Activated naive CD4-positive, alpha-beta T cell treated with anti-CD3 and anti-CD28 coated beads, Interleukin-2, amount 10 ng/mL, durations not matched to agents 7 days and 5 days (primary cell): ENCODE results near the gene FGFR3.

ENCODE experiments used
- CTCF ChIA-PET: fragments of 350-600 bp; sonication (Branson Sonifier 250); formaldehyde crosslinking; loops from one replicate; lab custom pipeline; 2021; ENCODE audit warnings: antibody characterized with exemption; lab: Charles Lee
- DNase-seq: peaks from one replicate; pipeline ENCODE4 v3.0.0-alpha.2; 2020
- H3K27ac Mint-ChIP-seq: one replicate; pipeline ENCODE4 v1.8.0; 2021; ENCODE audit warnings: mild to moderate bottlenecking, moderate library complexity, mixed read lengths
- H3K27me3 Mint-ChIP-seq: one replicate; pipeline ENCODE4 v1.8.0; 2021; ENCODE audit warnings: mild to moderate bottlenecking, mixed read lengths
- H3K36me3 Mint-ChIP-seq: one replicate; pipeline ENCODE4 v1.8.0; 2021; ENCODE audit warnings: mixed read lengths
- H3K4me1 Mint-ChIP-seq: one replicate; pipeline ENCODE4 v1.8.0; 2021; ENCODE audit warnings: mixed read lengths
- H3K4me3 Mint-ChIP-seq: one replicate; pipeline ENCODE4 v1.8.0; 2021; ENCODE audit warnings: mild to moderate bottlenecking, moderate library complexity, mixed read lengths
- H3K9me3 Mint-ChIP-seq: one replicate; pipeline ENCODE4 v1.8.0; 2021; ENCODE audit warnings: mixed read lengths

The FGFR3 gene

DNA sequence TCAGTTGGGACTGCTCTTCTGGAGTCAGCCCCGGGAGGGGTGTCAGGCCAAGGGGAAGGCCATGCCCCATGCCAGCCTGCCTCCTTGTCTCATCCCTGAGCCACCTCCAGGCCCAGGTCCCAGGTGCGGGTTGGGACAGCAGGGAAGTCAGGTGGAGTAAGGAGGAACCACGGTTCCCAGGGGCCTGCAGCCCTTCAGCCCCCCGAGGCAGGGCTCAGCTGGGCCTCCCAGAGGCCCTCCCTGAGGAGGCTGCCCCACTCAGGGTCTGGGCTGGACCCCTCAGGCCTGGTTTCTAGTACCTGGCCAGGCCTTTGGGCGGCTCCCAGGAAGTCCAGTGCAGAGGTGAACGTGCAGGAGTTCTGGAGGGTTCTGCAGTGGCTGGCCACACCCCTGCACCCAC is 23.4 kb upstream of the FGFR3 start:
- H3K9me3 Mint-ChIP-seq, result no peaks in the 10 kb centered on the region
- CTCF ChIA-PET, result no interaction called here
- no peak overlapping the region for H3K27ac Mint-ChIP-seq
- H3K4me3 Mint-ChIP-seq, result no peak overlapping the region
- H3K36me3 Mint-ChIP-seq, result no peaks in the 10 kb centered on the region
- H3K4me1 Mint-ChIP-seq, result peaks cover 7% of the 10 kb centered on the region
- peaks cover 62% of the 10 kb centered on the region for H3K27me3 Mint-ChIP-seq
- DNase-seq, result no peak

- CTCF ChIA-PET, result no interaction called here
- H3K4me3 Mint-ChIP-seq, result no peak overlapping the region
- H3K27ac Mint-ChIP-seq, result no peak overlapping the region
- peaks cover 56% of the 10 kb centered on the region for H3K27me3 Mint-ChIP-seq
- no peaks in the 10 kb centered on the region for H3K36me3 Mint-ChIP-seq
- peaks cover 7% of the 10 kb centered on the region for H3K4me1 Mint-ChIP-seq
- DNase-seq, result no peak
- H3K9me3 Mint-ChIP-seq, result no peaks in the 10 kb centered on the region
These were observed 22.8 kb upstream of the FGFR3 start for GRCh38 chr4:1770245-1770644.

- peaks cover 5% of the 10 kb centered on the region for H3K4me1 Mint-ChIP-seq
- peaks cover 54% of the 10 kb centered on the region for H3K27me3 Mint-ChIP-seq
- CTCF ChIA-PET, result interaction anchor here (0.7 kb wide), 1 partner anchor 15 kb away, joined by 3 read pairs; no protein-coding TSS in a partner anchor
- no peak for DNase-seq
- peak overlapping the region; percentile 11 for H3K27ac Mint-ChIP-seq
- H3K36me3 Mint-ChIP-seq, result no peaks in the 10 kb centered on the region
- no peaks in the 10 kb centered on the region for H3K9me3 Mint-ChIP-seq
- H3K4me3 Mint-ChIP-seq, result no peak overlapping the region
These were observed 22.3 kb upstream of the FGFR3 start for GRCh38 chr4:1770791-1771231.

DNA sequence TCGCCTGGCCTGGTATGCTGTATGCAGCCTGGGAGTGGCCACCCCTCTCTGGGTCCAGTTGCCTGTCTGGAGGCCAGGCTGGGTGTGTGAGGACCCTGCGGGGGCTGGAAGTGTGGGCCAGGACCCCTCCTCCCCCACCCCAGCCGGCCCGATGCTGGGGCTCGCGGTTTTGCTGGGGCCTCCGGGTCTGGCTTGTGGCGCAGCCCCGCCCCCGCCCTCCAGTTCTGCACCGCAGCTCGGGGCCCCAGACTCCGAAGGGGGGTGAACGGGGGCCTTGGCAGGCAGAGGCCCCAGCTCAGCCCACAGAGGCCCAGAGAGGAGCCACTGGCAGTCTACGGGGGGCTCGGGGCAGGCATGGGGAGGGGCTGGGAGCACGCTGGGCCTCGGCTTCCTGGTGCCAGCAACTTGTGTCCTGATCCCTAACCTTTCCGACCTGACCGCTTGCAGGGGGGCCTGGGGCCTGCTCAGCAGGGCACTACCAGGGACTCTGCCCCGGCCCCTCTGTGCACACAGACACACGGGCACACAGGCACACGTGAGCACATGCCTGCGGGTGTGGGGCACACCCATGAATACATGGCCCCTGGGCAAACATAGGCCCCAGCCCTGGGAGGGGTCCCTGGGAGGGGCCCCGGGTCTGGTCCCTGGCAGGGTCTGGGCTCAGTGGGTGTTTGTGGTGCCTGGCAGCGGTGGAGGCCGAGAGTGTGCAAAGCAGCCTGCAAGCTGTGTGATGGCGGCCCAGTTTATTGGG is 21.4 kb upstream of the FGFR3 start:
- Mint-ChIP-seq H3K4me3 (no peak overlapping the region), H3K9me3 (no peaks in the 10 kb centered on the region), H3K27me3 (peaks cover 46% of the 10 kb centered on the region), H3K4me1 (peaks cover 5% of the 10 kb centered on the region), H3K27ac (no peak overlapping the region), H3K36me3 (no peaks in the 10 kb centered on the region)
- CTCF ChIA-PET, result interaction anchor here (0.7 kb wide), 1 partner anchor 14 kb away, joined by 3 read pairs; no protein-coding TSS in a partner anchor
- DNase-seq, result no peak

DNA sequence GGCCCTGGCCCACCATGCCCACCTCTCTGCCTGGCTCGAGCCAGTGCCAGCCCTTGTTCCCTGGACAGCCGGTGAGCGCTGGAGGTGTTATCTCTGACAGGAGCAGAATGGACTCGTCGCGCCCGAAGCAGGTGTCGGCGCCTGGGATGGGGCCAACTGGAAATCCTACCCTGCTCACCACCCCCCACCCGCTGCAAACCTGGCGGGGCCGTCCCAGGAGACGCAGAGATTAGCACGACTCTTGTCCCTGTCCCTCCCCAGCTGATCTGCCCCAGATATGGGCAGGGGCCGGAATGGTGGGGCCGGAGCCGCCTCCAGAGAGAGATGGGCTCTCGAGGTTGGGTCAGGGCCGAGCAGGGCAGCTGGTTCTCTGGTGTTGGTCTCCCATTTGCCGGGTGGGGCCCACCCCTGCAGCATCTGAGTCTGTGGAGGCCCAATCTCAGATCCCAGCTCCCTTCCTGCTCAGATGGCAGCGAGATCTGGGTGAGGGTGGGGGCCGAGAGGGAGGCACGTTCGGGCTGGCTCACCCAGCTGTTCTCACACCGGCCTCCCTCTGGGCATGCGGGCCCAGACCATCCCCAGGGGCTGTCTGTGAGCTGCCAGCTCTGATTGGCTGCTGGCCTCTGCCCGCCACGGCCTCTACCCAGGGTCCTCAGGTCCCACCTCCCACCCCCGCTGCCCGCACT is 20.1 kb upstream of the FGFR3 start:
- no peaks in the 10 kb centered on the region for H3K36me3 Mint-ChIP-seq
- no peak overlapping the region for H3K27ac Mint-ChIP-seq
- H3K27me3 Mint-ChIP-seq, result peaks cover 42% of the 10 kb centered on the region
- H3K4me3 Mint-ChIP-seq, result no peak overlapping the region
- DNase-seq, result no peak
- CTCF ChIA-PET, result no interaction called here
- peaks cover 4% of the 10 kb centered on the region for H3K4me1 Mint-ChIP-seq
- H3K9me3 Mint-ChIP-seq, result no peaks in the 10 kb centered on the region

GRCh38 chr4:1773754-1774153 is 19.3 kb upstream of the FGFR3 start:
- CTCF ChIA-PET, result no interaction called here
- peaks cover 34% of the 10 kb centered on the region for H3K27me3 Mint-ChIP-seq
- no peak overlapping the region for H3K4me3 Mint-ChIP-seq
- H3K27ac Mint-ChIP-seq, result no peak overlapping the region
- no peak for DNase-seq
- H3K9me3 Mint-ChIP-seq, result no peaks in the 10 kb centered on the region
- peaks cover 2% of the 10 kb centered on the region for H3K4me1 Mint-ChIP-seq
- no peaks in the 10 kb centered on the region for H3K36me3 Mint-ChIP-seq

DNA sequence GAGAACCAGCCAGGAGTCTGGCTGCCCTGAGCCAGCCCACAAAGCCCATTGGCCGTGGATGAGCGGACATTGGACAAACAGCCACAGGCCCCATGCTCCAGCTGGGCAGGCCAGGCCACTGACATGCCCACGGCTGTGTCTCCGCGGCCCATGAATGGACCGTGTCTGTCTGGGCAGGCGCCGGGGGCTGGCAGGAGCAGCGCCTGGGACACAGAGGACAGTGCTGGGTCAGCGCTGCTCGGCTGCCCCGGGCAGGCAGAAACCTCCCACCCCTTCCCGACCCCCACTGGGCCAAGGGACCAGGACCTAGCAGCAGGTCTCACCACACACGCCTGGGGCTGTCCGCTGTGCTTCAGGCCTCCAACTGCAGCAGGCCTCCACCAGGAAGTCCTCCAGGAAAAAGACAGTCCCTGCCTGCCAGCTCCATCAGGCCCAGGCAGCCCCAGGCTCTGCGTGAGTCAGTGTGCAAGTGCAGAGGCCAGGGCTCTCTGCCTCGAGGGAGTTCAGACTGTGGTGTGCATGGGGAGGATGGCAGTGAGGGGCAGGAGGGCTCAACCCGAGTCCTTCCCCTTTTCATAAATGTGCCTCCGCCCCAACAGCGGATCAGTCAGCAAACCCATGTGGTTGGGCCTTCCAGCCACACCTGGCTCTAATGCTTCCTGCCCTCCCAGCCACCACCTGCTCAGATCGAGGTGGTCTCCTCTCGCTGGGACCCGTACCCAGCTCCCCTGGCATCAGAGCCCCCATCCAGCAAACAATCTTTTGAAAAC is 17.2 kb upstream of the FGFR3 start:
- CTCF ChIA-PET, result no interaction called here
- Mint-ChIP-seq H3K27me3 (peaks cover 23% of the 10 kb centered on the region), H3K27ac (no peak overlapping the region), H3K36me3 (no peaks in the 10 kb centered on the region), H3K4me1 (peaks cover 2% of the 10 kb centered on the region), H3K9me3 (no peaks in the 10 kb centered on the region), H3K4me3 (no peak overlapping the region)
- DNase-seq, result no peak

GRCh38 chr4:1776521-1777161 is 16.5 kb upstream of the FGFR3 start:
- no peak overlapping the region for H3K4me3 Mint-ChIP-seq
- no peaks in the 10 kb centered on the region for H3K36me3 Mint-ChIP-seq
- no peak for DNase-seq
- no peaks in the 10 kb centered on the region for H3K9me3 Mint-ChIP-seq
- CTCF ChIA-PET, result interaction anchor here (1.0 kb wide), 1 partner anchor 28 kb away, joined by 5 read pairs; no protein-coding TSS in a partner anchor
- H3K4me1 Mint-ChIP-seq, result peaks cover 2% of the 10 kb centered on the region
- no peak overlapping the region for H3K27ac Mint-ChIP-seq
- H3K27me3 Mint-ChIP-seq, result peaks cover 19% of the 10 kb centered on the region

GRCh38 chr4:1777822-1778641 is 15.1 kb upstream of the FGFR3 start:
- no peaks in the 10 kb centered on the region for H3K4me1 Mint-ChIP-seq
- H3K36me3 Mint-ChIP-seq, result no peaks in the 10 kb centered on the region
- no peak overlapping the region for H3K4me3 Mint-ChIP-seq
- CTCF ChIA-PET, result interaction anchor here (1.0 kb wide), 1 partner anchor 30 kb away, joined by 5 read pairs; no protein-coding TSS in a partner anchor
- no peak for DNase-seq
- H3K9me3 Mint-ChIP-seq, result no peaks in the 10 kb centered on the region
- H3K27ac Mint-ChIP-seq, result no peak overlapping the region
- H3K27me3 Mint-ChIP-seq, result peaks cover 14% of the 10 kb centered on the region

DNA sequence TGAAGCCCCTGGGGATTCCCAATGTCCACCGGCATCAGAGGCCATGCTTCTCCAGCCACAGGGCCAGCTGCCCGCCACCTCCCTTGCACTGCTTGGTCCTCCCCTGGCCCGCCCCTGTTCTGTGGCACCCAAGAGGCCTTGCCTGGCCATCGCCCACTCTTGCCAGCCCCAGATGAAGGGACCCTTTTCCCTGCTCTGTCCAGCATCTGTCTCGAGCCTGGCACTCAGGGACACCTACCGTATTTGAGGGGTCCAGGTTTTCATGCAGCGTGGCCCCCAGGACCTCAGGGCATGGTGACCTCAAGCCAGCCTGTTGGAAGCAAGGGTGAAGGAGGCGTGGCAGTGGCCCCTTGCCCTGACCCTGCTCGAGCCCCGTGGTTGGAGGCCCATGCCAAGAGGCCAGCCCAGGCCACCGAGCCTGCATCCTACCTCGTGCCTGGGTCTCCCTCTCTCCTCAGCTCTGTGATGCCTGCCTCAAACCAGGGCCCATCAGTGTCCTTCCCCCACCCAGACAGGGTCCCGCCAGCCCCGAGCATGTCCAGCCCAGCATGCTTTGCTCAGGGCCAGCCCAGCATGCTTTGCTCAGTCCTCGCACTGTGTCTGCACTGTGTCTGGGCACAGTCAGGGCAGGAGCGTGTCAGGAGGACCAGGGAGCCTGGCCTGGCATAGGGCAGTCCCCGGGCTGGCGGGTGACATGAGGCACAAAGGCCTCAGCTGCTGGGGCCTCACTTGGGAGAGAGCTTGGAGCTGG is 14.3 kb upstream of the FGFR3 start:
- Mint-ChIP-seq H3K36me3 (no peaks in the 10 kb centered on the region), H3K9me3 (no peaks in the 10 kb centered on the region), H3K4me1 (no peaks in the 10 kb centered on the region), H3K27ac (no peak overlapping the region), H3K4me3 (no peak overlapping the region), H3K27me3 (peaks cover 14% of the 10 kb centered on the region)
- CTCF ChIA-PET, result no interaction called here
- no peak for DNase-seq

GRCh38 chr4:1779588-1780382 is 13.3 kb upstream of the FGFR3 start:
- Mint-ChIP-seq H3K4me3 (no peak overlapping the region), H3K36me3 (no peaks in the 10 kb centered on the region)

GRCh38 chr4:1780435-1780834 is 12.7 kb upstream of the FGFR3 start:
- Mint-ChIP-seq H3K36me3 (no peaks in the 10 kb centered on the region), H3K27me3 (peaks cover 8% of the 10 kb centered on the region), H3K27ac (no peak overlapping the region), H3K4me1 (no peaks in the 10 kb centered on the region), H3K4me3 (no peak overlapping the region), H3K9me3 (no peaks in the 10 kb centered on the region)
- CTCF ChIA-PET, result no interaction called here
- no peak for DNase-seq

More at GRCh38 chr4:1779588-1780382, 13.3 kb upstream of the FGFR3 start:
- H3K27me3 Mint-ChIP-seq, result peaks cover 10% of the 10 kb centered on the region
- no peaks in the 10 kb centered on the region for H3K9me3 Mint-ChIP-seq
- H3K27ac Mint-ChIP-seq, result no peak overlapping the region
- CTCF ChIA-PET, result no interaction called here
- DNase-seq, result no peak
- H3K4me1 Mint-ChIP-seq, result no peaks in the 10 kb centered on the region
